Measurements from ENCODE around the gene AGAP1. TPM values are rescaled to one million over a fixed set of nuclear protein-coding genes. Genes with fewer than 3 reads are reported as not detected.

AGAP1 gene
- total and polyA plus RNA-seq, 4 donors, result 2.0 to 8.5 (median 5.4) TPM

GRCh38 chr2:235864302-235864701 is 370.5 kb downstream of the AGAP1 start:
- Histone ChIP-seq H3K4me3 (ENCODE audit: low read depth in 1 of 3, low read length in 3 of 3) (no peak overlapping the region), H3K9ac (ENCODE audit: low read depth in 1 of 2, low read length in 2 of 2) (no peak overlapping the region), H3K27me3 (ENCODE audit: control insufficient read depth in 4 of 4, insufficient read depth in 4 of 4, low read length in 3 of 4) (no peaks in the 10 kb centered on the region), H3K27ac (ENCODE audit: low read depth in 1 of 2, low read length in 2 of 2) (no peak overlapping the region), H3K4me1 (ENCODE audit: control insufficient read depth in 4 of 4, insufficient read depth in 4 of 4, low read length in 3 of 4) (no peaks in the 10 kb centered on the region), H3K36me3 (ENCODE audit: control insufficient read depth in 4 of 4, insufficient read depth in 3 of 4, low read depth in 1 of 4, low read length in 3 of 4) (no peaks in the 10 kb centered on the region), H3K9me3 (ENCODE audit: control insufficient read depth in 4 of 4, low read length in 3 of 4) (no peaks in the 10 kb centered on the region)
- TF ChIP-seq FOXA1 (IDR thresholded peaks at IDR 0.05) (no peak), NR2F2 (IDR thresholded peaks at IDR 0.05) (no peak), ATF3 (IDR thresholded peaks at IDR 0.05) (no peak), RXRA (IDR thresholded peaks at IDR 0.05) (no peak), REST (IDR thresholded peaks at IDR 0.05) (no peak), HNF4A (conservative IDR thresholded peaks at IDR 0.05) (no peak), EGR1 (IDR thresholded peaks at IDR 0.05; ENCODE audit: low read depth in 2 of 2) (no peak), GABPA (IDR thresholded peaks at IDR 0.05 in 1 of 2, conservative IDR thresholded peaks at IDR 0.05 in 1 of 2) (no peak), RAD21 (IDR thresholded peaks at IDR 0.05) (no peak), ZBTB33 (IDR thresholded peaks at IDR 0.05) (no peak), JUND (IDR thresholded peaks at IDR 0.05) (no peak), SP1 (IDR thresholded peaks at IDR 0.05) (no peak), CTCF (IDR thresholded peaks at IDR 0.05; ENCODE audit: low read depth, low read length, missing input control) (no peak), HNF4G (IDR thresholded peaks at IDR 0.05) (no peak), MAX (IDR thresholded peaks at IDR 0.05) (no peak), YY1 (IDR thresholded peaks at IDR 0.05) (no peak), FOXA2 (IDR thresholded peaks at IDR 0.05) (no peak)
- DNase-seq (ENCODE audit: low spot score), result no peak
- 89% methylated on average over 17 of the region's 17 CpGs for WGBS

Data from liver (tissue), 9 donors.